ENCODE measurements around the gene NKAIN2.

GRCh38 chr6:123967905-123968304 is 164.2 kb downstream of the NKAIN2 start:
- no peak for TF ChIP-seq CREB5 (CRISPR knock-in tag; IDR thresholded peaks at IDR 0.05; ENCODE audit: low read depth)
- TF ChIP-seq ZFP30 (CRISPR knock-in tag; IDR thresholded peaks at IDR 0.05), result no peak
- TF ChIP-seq PATZ1 (CRISPR knock-in tag; IDR thresholded peaks at IDR 0.05; ENCODE audit: borderline replicate concordance), result no peak
- no peak for TF ChIP-seq ZFP3 (CRISPR knock-in tag; IDR thresholded peaks at IDR 0.05)
- no peak for TF ChIP-seq PPARA (CRISPR knock-in tag; IDR thresholded peaks at IDR 0.05; ENCODE audit: borderline replicate concordance)
- TF ChIP-seq OSR1 (CRISPR knock-in tag; IDR thresholded peaks at IDR 0.05), result no peak
- TF ChIP-seq RARB (CRISPR knock-in tag; IDR thresholded peaks at IDR 0.05), result no peak
- no peak for TF ChIP-seq ZNF70 (CRISPR knock-in tag; IDR thresholded peaks at IDR 0.05)
